LNCAP (cell line): Measurements from ENCODE around the gene HMCN2.

Source experiments
- CTCF ChIP-seq: fragments of 450-650 bp; IDR thresholded peaks from 2 replicates; pipeline ENCODE4 v1.5.1; 2017; ENCODE audit warnings: mild to moderate bottlenecking

HMCN2 gene

GRCh38 chr9:130329061-130329460, 63.5 kb downstream of the HMCN2 start:
- no peak for TF ChIP-seq CTCF

- TF ChIP-seq CTCF, result no peak
Measured at GRCh38 chr9:130330202-130330862, 64.8 kb downstream of the HMCN2 start.

GRCh38 chr9:130331061-130331460, 65.5 kb downstream of the HMCN2 start:
- TF ChIP-seq CTCF, result no peak

- TF ChIP-seq CTCF, result no peak
Measured at GRCh38 chr9:130331573-130331972, 66.0 kb downstream of the HMCN2 start.

- no peak for TF ChIP-seq CTCF
Measured at GRCh38 chr9:130332384-130332926, 66.9 kb downstream of the HMCN2 start.

GRCh38 chr9:130333041-130333711, 67.6 kb downstream of the HMCN2 start:
- no peak for TF ChIP-seq CTCF

- no peak for TF ChIP-seq CTCF
Measured at GRCh38 chr9:130333712-130334062, 68.1 kb downstream of the HMCN2 start.
